Activated T-helper 17 cell treated with anti-CD3 and anti-CD28 coated beads, Interleukin-2, amount 50 U/mL, for 72 hours (primary cell): ENCODE measurements around the gene PCDHGC3. TPM values are rescaled to one million over a fixed set of nuclear protein-coding genes. Genes with fewer than 3 reads are reported as not detected.

Source experiments
- ATAC-seq: fragments of 150-1000 bp; cut with Tn5 transposase; replicated peaks from 2 replicates; pipeline ENCODE4 v1.10.0; 2021; ENCODE audit warnings: mild to moderate bottlenecking, moderate library complexity
- H3K27ac Mint-ChIP-seq: one replicate; pipeline ENCODE4 v1.8.0; 2022; ENCODE audit warnings: mixed read lengths
- H3K27me3 Mint-ChIP-seq: one replicate; pipeline ENCODE4 v1.8.0; 2022; ENCODE audit warnings: mixed read lengths
- H3K36me3 Mint-ChIP-seq: one replicate; pipeline ENCODE4 v1.8.0; 2022; ENCODE audit warnings: low read depth, mild to moderate bottlenecking, mixed read lengths
- H3K4me1 Mint-ChIP-seq: one replicate; pipeline ENCODE4 v1.8.0; 2022; ENCODE audit warnings: mixed read lengths
- H3K4me3 Mint-ChIP-seq: one replicate; pipeline ENCODE4 v1.8.0; 2022; ENCODE audit warnings: mild to moderate bottlenecking, mixed read lengths
- H3K9me3 Mint-ChIP-seq: one replicate; pipeline ENCODE4 v1.8.0; 2022; ENCODE audit warnings: mixed read lengths
- total RNA-seq, 2 donors: library from RNA; stranded (reverse); gene quantifications; one replicate each; pipeline ENCODE4 v1.2.3, GENCODE V29; 2022

PCDHGC3 gene
- total RNA-seq, 2 donors from 2014 or later: 0.56 TPM; not detected in 1

DNA sequence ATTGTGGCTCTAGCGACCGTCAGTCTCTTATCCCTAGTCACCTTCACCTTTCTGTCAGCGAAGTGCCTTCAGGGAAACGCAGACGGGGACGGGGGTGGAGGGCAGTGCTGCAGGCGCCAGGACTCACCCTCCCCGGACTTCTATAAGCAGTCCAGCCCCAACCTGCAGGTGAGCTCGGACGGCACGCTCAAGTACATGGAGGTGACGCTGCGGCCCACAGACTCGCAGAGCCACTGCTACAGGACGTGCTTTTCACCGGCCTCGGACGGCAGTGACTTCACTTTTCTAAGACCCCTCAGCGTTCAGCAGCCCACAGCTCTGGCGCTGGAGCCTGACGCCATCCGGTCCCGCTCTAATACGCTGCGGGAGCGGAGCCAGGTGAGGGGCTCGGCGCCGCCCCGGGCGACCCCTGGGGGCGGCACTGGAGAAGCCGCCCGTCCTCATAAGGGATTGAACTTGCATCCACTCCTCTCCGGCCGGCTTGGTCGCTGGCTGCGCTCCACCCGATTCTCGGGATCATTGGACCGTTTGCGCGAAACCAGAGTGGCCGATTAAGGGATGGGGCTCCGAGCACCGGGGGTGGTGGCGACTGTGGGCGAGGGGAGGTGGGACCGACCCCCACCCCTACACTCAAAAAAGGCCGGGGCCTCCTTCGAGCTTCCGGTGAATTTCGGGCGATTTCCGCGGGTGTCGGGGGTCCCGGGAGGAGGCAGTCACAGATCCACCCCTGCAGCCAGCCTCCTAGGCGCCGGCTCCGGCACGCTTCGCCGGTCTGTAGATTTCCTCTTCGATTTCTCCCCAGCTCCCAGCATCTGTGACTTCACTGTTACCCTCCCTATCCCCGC lies 15.8 kb downstream of the PCDHGC3 start:
- Mint-ChIP-seq H3K4me3 (peak overlapping the region; percentile 72), H3K27ac (no peak overlapping the region), H3K36me3 (peaks cover 12% of the 10 kb centered on the region), H3K4me1 (peaks cover 9% of the 10 kb centered on the region), H3K27me3 (peaks cover 68% of the 10 kb centered on the region), H3K9me3 (no peaks in the 10 kb centered on the region)
- no peak for ATAC-seq

DNA sequence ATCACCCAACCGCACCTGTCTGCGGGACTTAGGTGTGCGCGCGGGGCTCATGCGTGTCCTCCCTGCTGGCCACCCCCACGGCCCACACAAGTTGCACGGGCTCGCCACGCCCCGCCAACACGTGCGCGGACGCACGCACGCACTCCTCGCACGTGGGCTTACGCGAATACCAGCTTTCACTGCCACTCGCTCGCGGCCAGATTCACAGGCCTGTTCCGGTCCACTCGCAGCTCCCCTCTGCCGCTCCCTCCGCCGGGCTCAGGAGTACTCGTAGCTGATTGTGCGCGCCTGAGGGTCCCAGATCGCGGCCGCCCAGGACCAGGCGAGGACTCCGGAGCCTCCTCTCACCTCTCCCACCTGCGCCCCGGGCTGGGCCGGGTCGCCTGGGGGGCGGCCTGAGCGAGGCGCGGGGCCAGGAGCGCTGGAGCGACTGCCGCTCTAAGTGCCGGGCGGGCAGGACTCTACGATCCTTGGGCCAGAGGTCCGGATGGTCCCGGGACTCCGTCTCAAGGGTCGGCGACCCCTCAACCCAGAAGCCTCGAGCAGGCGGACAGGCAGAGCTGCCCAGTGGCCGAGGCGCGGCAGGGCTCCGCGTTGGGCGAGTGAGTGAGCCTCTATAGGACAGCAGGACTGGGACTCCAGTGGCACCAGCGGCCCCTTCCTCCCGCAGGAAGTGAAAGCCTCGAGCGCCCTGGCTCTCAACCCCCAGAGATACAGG lies 16.6 kb downstream of the PCDHGC3 start:
- peak overlapping the region; percentile 72 for H3K4me3 Mint-ChIP-seq
- H3K27ac Mint-ChIP-seq: no peak overlapping the region
- H3K27me3 Mint-ChIP-seq: peaks cover 63% of the 10 kb centered on the region
- H3K36me3 Mint-ChIP-seq: peaks cover 12% of the 10 kb centered on the region
- H3K9me3 Mint-ChIP-seq: no peaks in the 10 kb centered on the region
- H3K4me1 Mint-ChIP-seq: peaks cover 9% of the 10 kb centered on the region
- ATAC-seq: peak; percentile 49

DNA sequence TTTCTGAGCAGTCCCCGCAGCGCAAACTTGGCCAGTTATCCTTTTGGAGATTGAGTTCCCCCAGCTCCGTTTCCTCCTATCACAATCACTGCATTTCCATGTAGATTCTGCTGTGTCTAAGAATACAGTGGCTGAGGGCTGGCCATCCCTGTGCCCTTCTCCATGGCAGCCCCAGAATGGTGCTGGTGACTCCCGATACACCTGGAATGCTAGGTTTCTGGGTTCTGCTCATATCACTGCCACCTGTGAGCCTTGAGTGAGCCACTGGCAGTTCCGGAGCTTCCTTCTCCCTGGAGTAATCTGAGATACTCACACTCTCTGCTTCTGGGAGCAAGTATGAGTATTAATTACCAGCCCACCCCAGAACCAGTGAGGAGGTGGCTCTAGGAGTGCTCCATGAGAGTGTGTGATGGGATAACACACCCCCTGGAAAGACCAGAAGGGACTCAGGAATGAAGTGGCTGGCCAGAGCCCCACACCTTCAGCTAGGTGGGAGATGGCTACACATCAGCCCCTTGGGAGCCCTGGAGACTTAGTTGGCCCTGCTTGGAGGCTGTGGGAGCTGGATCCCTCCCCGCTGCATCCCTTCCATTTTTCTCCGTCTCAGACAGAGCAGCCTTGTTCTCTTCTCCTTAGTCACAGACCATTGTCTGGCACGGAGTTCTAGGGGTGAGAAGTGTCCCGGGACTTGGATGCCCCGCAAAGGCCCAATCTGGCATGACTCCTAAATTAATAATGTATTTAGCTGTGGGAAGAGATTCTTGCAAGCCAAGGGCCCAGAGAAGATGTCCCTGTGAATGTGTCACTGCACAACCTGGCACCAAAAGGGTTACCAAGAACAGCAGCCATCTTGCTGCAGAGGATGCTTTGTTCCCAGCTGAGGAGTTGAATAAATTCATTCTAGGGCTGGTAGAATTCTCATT lies 18.0 kb downstream of the PCDHGC3 start:
- ATAC-seq: no peak
- H3K4me3 Mint-ChIP-seq: peak overlapping the region; percentile 72
- H3K36me3 Mint-ChIP-seq: peaks cover 12% of the 10 kb centered on the region
- no peaks in the 10 kb centered on the region for H3K9me3 Mint-ChIP-seq
- peaks cover 9% of the 10 kb centered on the region for H3K4me1 Mint-ChIP-seq
- H3K27me3 Mint-ChIP-seq: peaks cover 59% of the 10 kb centered on the region
- no peak overlapping the region for H3K27ac Mint-ChIP-seq

DNA sequence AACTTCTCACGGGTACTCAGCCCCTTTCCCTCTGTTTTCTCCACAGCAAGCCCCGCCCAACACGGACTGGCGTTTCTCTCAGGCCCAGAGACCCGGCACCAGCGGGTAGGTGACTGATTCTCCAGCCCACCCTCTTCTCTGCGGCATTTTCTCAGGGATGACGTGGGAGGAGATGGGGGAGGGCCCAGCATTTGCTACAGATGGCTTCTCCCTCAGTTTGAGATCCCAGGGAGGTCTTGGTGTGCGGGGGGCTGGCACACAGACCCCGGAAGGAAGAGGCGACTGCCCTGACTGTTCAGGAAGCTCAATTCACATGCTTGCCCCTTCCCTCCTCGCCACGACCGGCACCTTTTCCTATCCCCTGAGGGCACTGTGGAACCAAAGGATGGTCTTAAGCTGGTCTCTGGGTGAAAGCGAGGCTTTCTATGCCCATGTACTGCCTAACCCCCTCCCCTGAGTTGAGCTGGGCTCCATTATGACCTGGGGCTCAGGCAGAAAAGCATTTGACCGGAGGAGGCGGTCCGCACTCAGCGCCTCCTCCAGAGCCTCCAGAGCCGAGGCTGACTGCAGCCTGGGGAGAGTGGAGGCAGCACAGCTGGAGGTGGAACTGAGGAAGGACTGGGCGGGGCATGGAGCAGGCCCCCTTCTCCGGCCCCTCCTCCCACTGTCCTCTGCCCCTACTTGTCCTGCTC lies 19.1 kb downstream of the PCDHGC3 start:
- Mint-ChIP-seq H3K27ac (peak overlapping the region; percentile 12), H3K4me1 (peaks cover 9% of the 10 kb centered on the region), H3K9me3 (no peaks in the 10 kb centered on the region), H3K4me3 (no peak overlapping the region), H3K36me3 (peaks cover 12% of the 10 kb centered on the region), H3K27me3 (peaks cover 52% of the 10 kb centered on the region)
- ATAC-seq: no peak

DNA sequence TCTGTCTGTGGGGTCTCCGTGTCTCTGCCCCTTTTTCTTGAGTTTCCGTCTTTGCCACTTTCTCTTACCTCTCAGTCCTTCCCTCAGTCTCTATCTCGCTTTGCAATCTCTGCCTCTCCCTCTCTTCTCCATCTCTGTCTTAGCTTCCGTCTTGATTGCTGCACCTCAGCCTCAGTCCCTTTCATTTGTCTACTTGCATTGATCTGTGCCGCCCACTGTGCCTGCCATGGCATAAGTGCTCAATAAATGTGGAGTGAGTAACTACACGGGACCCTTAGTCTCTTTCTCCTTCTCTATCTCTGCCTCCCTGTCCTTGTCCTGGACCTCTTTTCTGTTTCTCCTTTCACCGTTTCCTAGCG lies 19.7 kb downstream of the PCDHGC3 start:
- Mint-ChIP-seq H3K4me3 (no peak overlapping the region), H3K27me3 (peaks cover 48% of the 10 kb centered on the region), H3K27ac (peak overlapping the region; percentile 12), H3K4me1 (peaks cover 9% of the 10 kb centered on the region), H3K36me3 (peaks cover 12% of the 10 kb centered on the region), H3K9me3 (no peaks in the 10 kb centered on the region)
- no peak for ATAC-seq

DNA sequence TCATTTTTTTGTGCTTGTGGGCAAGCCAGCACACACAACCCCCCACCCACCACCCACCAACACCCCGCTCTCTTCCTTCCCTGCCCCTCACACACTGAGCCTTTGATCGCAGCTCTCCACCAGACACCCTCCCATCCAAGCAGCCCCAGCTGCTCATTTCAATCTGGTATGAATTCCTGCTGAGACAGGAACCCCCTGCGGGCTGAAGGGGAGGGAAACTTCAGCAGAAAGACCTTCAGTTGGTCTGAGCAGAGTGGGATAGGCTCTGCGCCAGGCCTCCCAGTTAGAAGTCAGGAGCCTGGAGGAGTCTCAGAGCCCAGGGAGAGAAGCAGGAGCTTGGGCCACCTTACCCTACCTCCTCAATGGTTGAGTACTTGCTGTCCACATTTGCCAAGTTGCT lies 20.3 kb downstream of the PCDHGC3 start:
- Mint-ChIP-seq H3K4me3 (no peak overlapping the region), H3K36me3 (peaks cover 12% of the 10 kb centered on the region), H3K4me1 (peaks cover 9% of the 10 kb centered on the region), H3K27me3 (peaks cover 42% of the 10 kb centered on the region), H3K27ac (no peak overlapping the region), H3K9me3 (no peaks in the 10 kb centered on the region)
- no peak for ATAC-seq

DNA sequence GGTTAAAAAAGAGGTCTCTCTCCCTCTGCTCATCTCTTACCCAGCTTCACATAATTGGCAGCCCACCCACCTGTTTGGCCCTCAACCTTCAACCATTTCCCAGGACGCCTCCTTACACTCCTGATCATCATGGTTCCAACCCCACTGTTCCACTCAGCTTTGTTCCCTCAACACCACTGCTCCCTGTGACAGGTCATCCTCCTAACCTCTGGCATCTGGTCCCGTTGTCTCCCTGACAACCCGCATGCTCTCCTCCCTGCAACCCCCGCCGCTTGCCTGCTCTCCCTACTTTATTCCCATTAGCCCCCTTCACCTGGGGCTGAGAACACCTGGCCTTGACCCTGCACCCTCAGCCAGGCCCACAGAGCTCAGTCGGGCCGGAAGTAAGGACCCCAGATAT lies 26.0 kb downstream of the PCDHGC3 start:
- Mint-ChIP-seq H3K9me3 (no peaks in the 10 kb centered on the region), H3K4me3 (no peak overlapping the region), H3K27me3 (peaks cover 6% of the 10 kb centered on the region), H3K36me3 (no peaks in the 10 kb centered on the region), H3K27ac (no peak overlapping the region), H3K4me1 (no peaks in the 10 kb centered on the region)
- ATAC-seq: no peak

DNA sequence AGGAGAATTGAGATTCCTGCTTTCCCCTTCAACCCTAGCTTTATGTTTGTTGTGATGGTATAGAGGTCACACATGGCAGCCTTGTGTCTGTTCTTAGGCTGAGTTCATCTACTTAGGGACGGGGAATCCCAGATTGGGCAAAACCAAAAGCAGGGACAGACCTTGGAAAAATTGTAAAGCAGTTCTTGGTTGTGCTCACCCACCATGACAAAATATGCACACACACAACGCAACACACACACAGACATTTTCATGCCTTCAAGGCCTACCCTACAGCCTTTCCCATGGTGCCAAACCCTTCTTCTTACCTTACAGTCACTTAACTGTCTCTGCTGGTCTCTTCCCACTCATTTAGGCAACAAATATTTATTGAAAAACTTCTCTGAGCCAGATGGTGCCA lies 27.9 kb downstream of the PCDHGC3 start:
- no peaks in the 10 kb centered on the region for H3K9me3 Mint-ChIP-seq
- no peaks in the 10 kb centered on the region for H3K27me3 Mint-ChIP-seq
- no peaks in the 10 kb centered on the region for H3K36me3 Mint-ChIP-seq
- no peak for ATAC-seq
- no peaks in the 10 kb centered on the region for H3K4me1 Mint-ChIP-seq
- no peak overlapping the region for H3K4me3 Mint-ChIP-seq
- H3K27ac Mint-ChIP-seq: no peak overlapping the region

DNA sequence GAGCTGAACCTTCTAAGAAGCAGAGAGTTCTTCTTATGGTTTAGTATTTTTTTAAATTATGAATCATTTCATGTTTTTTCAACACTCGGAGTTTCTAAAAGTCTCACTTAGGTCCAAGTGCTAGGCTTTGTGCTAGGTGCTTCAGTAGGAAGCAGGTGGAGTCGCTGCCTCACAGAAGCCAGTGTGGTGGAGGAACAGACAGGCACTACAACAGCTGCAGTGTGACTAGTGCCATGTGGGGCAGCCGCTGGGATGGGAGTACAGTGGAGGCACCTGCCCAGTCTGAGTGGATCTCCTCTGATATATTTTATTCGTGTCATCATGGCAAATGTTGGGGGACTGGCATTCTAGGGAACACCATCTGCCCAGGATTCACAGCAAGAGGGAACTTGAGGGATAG lies 28.4 kb downstream of the PCDHGC3 start:
- Mint-ChIP-seq H3K4me3 (no peak overlapping the region), H3K27ac (no peak overlapping the region), H3K9me3 (no peaks in the 10 kb centered on the region), H3K27me3 (no peaks in the 10 kb centered on the region), H3K36me3 (no peaks in the 10 kb centered on the region), H3K4me1 (no peaks in the 10 kb centered on the region)
- no peak for ATAC-seq

DNA sequence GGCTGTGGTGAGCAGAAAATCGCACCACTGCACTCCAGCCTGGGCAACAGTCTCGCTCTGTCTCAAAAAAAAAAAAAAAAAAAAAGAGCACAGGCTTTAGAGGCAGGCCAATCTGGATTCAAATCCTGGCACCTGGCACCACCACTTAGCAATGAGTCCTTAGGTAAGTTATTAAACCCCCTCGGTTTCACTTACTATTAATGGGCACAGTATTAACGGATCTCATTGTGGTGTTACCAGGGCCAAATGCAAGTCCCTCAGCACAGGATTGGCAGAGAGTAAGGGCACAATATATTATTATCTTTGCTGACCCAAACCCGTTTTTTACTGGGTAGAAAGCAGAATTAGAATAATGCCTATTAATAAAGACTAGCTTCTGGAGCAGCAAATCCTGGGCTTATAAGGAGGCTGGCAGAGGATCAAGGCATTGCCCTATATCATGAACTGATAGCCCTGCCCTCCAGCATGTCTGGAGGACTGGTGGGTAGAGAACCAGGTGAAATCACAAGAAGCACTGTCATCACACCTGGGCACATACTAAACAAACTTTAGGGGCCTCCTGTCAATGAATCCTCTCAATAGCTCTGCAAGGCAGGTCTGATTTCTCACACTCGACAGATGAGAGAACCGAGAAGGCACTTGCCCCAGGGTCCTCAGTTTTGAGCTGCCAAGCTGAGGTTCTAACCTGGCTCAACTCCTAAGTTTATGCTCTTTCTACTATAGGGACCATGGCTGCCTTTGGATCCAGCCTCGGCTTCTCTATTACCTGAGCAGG lies 30.8 kb downstream of the PCDHGC3 start:
- Mint-ChIP-seq H3K27ac (no peak overlapping the region), H3K27me3 (no peaks in the 10 kb centered on the region), H3K9me3 (no peaks in the 10 kb centered on the region), H3K36me3 (no peaks in the 10 kb centered on the region), H3K4me3 (no peak overlapping the region), H3K4me1 (peaks cover 5% of the 10 kb centered on the region)
- ATAC-seq: no peak

DNA sequence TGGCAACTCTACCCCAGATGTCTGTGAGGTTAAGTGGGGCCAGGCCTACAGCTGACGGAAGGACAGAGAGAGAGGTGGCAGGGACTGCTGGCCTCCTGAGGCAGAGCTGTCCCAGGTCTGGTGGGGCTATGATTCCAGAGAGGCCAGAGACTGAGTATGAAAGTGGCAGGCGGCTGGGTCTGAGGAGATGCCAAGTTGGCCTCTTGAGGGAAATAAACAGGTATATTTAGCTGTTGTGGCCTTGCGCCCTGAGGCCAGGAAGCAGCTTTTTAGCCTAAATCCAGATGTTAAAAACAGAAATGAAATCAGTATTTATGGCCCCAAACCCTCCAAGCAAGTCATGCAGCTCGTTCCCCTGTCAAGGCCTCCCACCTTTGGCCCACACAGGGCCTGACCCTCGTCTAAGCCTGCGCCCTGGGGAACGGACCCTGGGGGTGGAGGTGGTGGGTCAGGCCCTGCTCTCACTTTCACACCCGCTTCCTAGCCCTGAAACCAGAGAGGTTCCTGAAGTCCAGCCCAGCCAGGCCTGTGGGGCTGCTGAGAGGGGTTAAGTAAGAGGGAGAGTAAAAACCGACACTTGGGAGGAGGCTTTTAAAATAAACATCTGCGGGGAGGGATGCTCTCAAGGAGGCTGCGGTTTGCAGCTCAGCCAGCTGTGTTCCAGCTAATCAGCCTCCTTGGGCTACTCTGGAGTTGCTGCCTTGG lies 31.8 kb downstream of the PCDHGC3 start:
- ATAC-seq: no peak
- H3K36me3 Mint-ChIP-seq: peaks cover under 1% of the 10 kb centered on the region

DNA sequence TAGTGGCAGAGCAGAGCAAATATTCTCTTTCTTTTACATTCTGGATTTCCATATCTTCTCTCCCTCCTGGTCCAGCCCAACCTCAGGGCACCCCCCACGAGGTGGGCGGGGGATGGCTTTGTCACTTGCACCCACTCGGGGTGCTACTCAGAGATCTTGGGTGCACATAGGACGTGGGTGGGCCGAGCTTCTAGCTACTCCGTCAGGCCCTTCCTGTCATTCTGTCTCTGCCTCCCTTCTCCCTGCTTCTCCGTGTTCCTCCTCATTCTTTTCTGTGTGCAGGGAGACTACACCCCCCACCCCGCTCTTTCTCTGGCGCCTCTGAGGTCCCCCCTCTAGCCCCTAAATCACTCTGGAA lies 32.7 kb downstream of the PCDHGC3 start:
- peaks cover 8% of the 10 kb centered on the region for H3K36me3 Mint-ChIP-seq
- H3K4me3 Mint-ChIP-seq: no peak overlapping the region
- ATAC-seq: no peak
- no peaks in the 10 kb centered on the region for H3K27me3 Mint-ChIP-seq
- no peak overlapping the region for H3K27ac Mint-ChIP-seq
- peaks cover 19% of the 10 kb centered on the region for H3K4me1 Mint-ChIP-seq
- no peaks in the 10 kb centered on the region for H3K9me3 Mint-ChIP-seq

More for the DNA sequence above, 31.8 kb downstream of the PCDHGC3 start:
- Mint-ChIP-seq H3K27ac (no peak overlapping the region), H3K27me3 (no peaks in the 10 kb centered on the region), H3K4me3 (no peak overlapping the region), H3K9me3 (no peaks in the 10 kb centered on the region), H3K4me1 (peaks cover 11% of the 10 kb centered on the region)
